A673 (cell line): ENCODE data around the gene ACTL7A. TPM values are rescaled to one million over a fixed set of nuclear protein-coding genes. Genes with fewer than 3 reads are reported as not detected.

Source experiments
- BruUV-seq: library from RNA; stranded (reverse); fragments of 400-500 nt; replicated peaks from 2 replicates; lab custom pipeline; 2021; lab: Mats Ljungman, UMichigan
- CTCF ChIA-PET: fragments of 300-600 bp; sonication (Branson Sonifier 250); formaldehyde crosslinking; loops from one replicate; lab custom pipeline; 2022; ENCODE audit warnings: antibody characterized with exemption; lab: Charles Lee
- POLR2A ChIA-PET: fragments of 300-600 bp; sonication (Branson Sonifier 250); formaldehyde crosslinking; loops from one replicate; lab custom pipeline; 2022; ENCODE audit warnings: antibody characterized with exemption; ENCODE audit not compliant: low non-redundant PET; lab: Charles Lee
- DNase-seq: peaks from one replicate; pipeline ENCODE4 v3.0.0-alpha.2; 2015; ENCODE audit warnings: low spot score
- H3K27ac ChIP-seq: fragments of 200-600 bp; sonication (generic); 2 replicates; pipeline ENCODE4 v1.5.1; 2016; ENCODE audit warnings: mixed run types, low read depth, mild to moderate bottlenecking, mixed read lengths, antibody characterized with exemption, low read length; ENCODE audit not compliant: poor library complexity, severe bottlenecking
- H3K27me3 ChIP-seq: fragments of 200-600 bp; sonication (generic); replicated peaks from 2 replicates; pipeline ENCODE4 v1.6.1; 2017; ENCODE audit warnings: mixed run types, low read depth, mild to moderate bottlenecking, mixed read lengths, antibody characterized with exemption, low read length; ENCODE audit not compliant: insufficient read depth, poor library complexity
- H3K36me3 ChIP-seq: fragments of 200-600 bp; sonication (generic); 2 replicates; pipeline ENCODE4 v1.6.1; 2016; ENCODE audit warnings: mixed run types, mild to moderate bottlenecking, mixed read lengths, antibody characterized with exemption, low read length; ENCODE audit not compliant: insufficient read depth, poor library complexity, severe bottlenecking
- H3K4me1 ChIP-seq: fragments of 200-600 bp; sonication (generic); 2 replicates; pipeline ENCODE4 v1.6.1; 2017; ENCODE audit warnings: mixed run types, mild to moderate bottlenecking, mixed read lengths, antibody characterized with exemption, low read length; ENCODE audit not compliant: insufficient read depth, poor library complexity, severe bottlenecking
- H3K4me3 ChIP-seq: fragments of 200-600 bp; sonication (generic); 2 replicates; pipeline ENCODE4 v1.5.1; 2016; ENCODE audit warnings: low read depth, mixed run types, mild to moderate bottlenecking, mixed read lengths, low read length; ENCODE audit not compliant: poor library complexity, severe bottlenecking
- H3K9me3 ChIP-seq: fragments of 200-600 bp; sonication (generic); 2 replicates; pipeline ENCODE4 v1.6.1; 2016; ENCODE audit warnings: mixed run types, low read depth, mild to moderate bottlenecking, mixed read lengths, antibody characterized with exemption, low read length; ENCODE audit not compliant: poor library complexity, severe bottlenecking
- CTCF ChIP-seq: fragments of 300-800, 200-600 bp; sonication (generic); conservative IDR thresholded peaks from 2 replicates; pipeline ENCODE4 v1.5.1; 2017; ENCODE audit warnings: low read depth, mild to moderate bottlenecking, antibody characterized with exemption, low read length, moderate library complexity, mixed read lengths
- EZH2 ChIP-seq: fragments of 200-600 bp; sonication (generic); IDR thresholded peaks from 2 replicates; pipeline ENCODE4 v1.6.1; 2017; ENCODE audit warnings: borderline replicate concordance, low read depth, mild to moderate bottlenecking, mixed read lengths, antibody characterized with exemption, low read length; ENCODE audit not compliant: poor library complexity, severe bottlenecking
- intact Hi-C: fragments of 100-400 bp; cut with micrococcal nuclease; formaldehyde crosslinking; loops from one replicate; pipeline ENCODE4 v1.10.0; 2022; ENCODE audit not compliant: unreplicated experiment
- total RNA-seq: library from RNA; stranded (reverse); gene quantifications from 2 replicates; pipeline ENCODE4 v1.2.3, GENCODE V29; 2021

ACTL7A gene
- total RNA-seq, 1 experiment from 2014 or later = not detected

GRCh38 chr9:108854641-108855528, 7.2 kb upstream of the ACTL7A start:
- Histone ChIP-seq H3K4me3 (no peak overlapping the region), H3K9me3 (no peaks in the 10 kb centered on the region), H3K27me3 (no peaks in the 10 kb centered on the region), H3K4me1 (no peaks in the 10 kb centered on the region), H3K27ac (no peak overlapping the region), H3K36me3 (no peaks in the 10 kb centered on the region)
- TF ChIP-seq EZH2 (no peak), CTCF (no peak)
- intact Hi-C loops = no loop called here
- peak; percentile 19 for DNase-seq
- ChIA-PET CTCF (no interaction called here), POLR2A (no interaction called here)
- no TSS peak for BruUV-seq

DNA sequence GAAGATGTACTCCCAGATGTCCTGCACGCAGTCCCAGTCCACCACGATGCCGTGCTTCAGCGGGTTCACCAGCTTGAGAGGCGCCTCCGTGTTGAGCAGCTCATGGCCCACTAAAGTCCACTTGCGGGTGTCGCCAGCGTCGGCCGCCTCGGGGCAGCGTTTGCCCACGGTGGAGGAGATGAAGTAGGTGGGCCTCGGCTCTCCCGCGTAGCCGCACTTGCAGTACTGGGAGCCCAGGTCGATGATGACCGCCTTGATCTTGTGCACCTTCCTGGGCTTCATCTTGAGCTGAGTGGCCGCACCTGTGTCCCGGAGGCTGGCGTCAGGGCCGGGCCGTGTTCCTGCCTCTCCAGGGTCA, 6.6 kb upstream of the ACTL7A start:
- intact Hi-C loops = no loop called here
- CTCF ChIA-PET = no interaction called here
- Histone ChIP-seq H3K27me3 (no peaks in the 10 kb centered on the region), H3K9me3 (no peaks in the 10 kb centered on the region), H3K4me1 (no peaks in the 10 kb centered on the region), H3K27ac (no peak overlapping the region), H3K4me3 (no peak overlapping the region), H3K36me3 (no peaks in the 10 kb centered on the region)
- TF ChIP-seq CTCF = no peak
- TF ChIP-seq EZH2 = no peak
- POLR2A ChIA-PET = no interaction called here
- no TSS peak for BruUV-seq
- no peak for DNase-seq

DNA sequence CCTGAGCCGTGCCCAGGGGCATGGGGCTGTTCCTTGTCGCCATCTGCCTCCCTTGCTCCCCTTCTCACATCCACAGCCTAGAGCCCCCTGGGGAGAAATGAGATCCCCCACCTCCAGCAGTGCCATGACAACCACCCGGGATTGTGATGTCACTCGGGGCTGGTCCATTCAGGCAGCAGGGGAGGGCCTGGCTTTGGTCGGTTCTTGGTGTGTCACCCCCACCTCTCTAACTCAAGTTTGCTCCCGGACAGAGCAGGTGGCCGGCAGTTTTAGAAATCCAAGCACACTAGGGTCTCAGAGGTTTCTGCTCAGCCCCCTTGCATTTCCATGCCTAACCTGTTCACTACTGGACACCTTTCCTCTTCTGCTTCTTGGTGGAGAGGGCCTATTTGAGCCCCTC, 6.2 kb upstream of the ACTL7A start, which contains the start of gene ACTL7B:
ACTL7B (minus strand) TSS at position 99 of the 400 bp plus-strand sequence; CDS start at position 43, 56 bp downstream.
- intact Hi-C loops = no loop called here
- ChIA-PET POLR2A (no interaction called here), CTCF (no interaction called here)
- Histone ChIP-seq H3K27ac (no peak within 1 kb of the TSS), H3K4me1 (no peaks in the 10 kb centered on the region), H3K36me3 (no peaks in the 10 kb centered on the region), H3K4me3 (no peak within 1 kb of the TSS), H3K27me3 (no peaks in the 10 kb centered on the region), H3K9me3 (no peaks in the 10 kb centered on the region)
- no TSS peak for BruUV-seq
- no peak for DNase-seq
- TF ChIP-seq EZH2 = no peak
- TF ChIP-seq CTCF = no peak
